Fibroblast of pulmonary artery (primary cell): ENCODE results near the gene AUTS2.

Experiments
- DNase-seq: peaks from one replicate; pipeline ENCODE4 v3.0.0-alpha.2; 2010; ENCODE audit warnings: low read depth
- H3K4me3 ChIP-seq: replicated peaks from 2 replicates; pipeline ENCODE4 v1.5.1; 2011; ENCODE audit warnings: low read depth, mild to moderate bottlenecking, control low read depth, low read length, moderate library complexity
- TF ChIP-seq, protein P1 (sequence below): IDR thresholded peaks from 2 replicates; pipeline ENCODE4 v1.5.1; 2011; ENCODE audit warnings: mild to moderate bottlenecking, control low read depth, low read length, inconsistent platforms; ENCODE audit errors: missing control alignments

AUTS2 gene

GRCh38 chr7:69801729-69802682, 203.7 kb downstream of the AUTS2 start:
- TF ChIP-seq, protein P1, sequence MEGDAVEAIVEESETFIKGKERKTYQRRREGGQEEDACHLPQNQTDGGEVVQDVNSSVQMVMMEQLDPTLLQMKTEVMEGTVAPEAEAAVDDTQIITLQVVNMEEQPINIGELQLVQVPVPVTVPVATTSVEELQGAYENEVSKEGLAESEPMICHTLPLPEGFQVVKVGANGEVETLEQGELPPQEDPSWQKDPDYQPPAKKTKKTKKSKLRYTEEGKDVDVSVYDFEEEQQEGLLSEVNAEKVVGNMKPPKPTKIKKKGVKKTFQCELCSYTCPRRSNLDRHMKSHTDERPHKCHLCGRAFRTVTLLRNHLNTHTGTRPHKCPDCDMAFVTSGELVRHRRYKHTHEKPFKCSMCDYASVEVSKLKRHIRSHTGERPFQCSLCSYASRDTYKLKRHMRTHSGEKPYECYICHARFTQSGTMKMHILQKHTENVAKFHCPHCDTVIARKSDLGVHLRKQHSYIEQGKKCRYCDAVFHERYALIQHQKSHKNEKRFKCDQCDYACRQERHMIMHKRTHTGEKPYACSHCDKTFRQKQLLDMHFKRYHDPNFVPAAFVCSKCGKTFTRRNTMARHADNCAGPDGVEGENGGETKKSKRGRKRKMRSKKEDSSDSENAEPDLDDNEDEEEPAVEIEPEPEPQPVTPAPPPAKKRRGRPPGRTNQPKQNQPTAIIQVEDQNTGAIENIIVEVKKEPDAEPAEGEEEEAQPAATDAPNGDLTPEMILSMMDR: no peak
- no peak for DNase-seq
- no peak overlapping the region for H3K4me3 ChIP-seq

- no peak for DNase-seq
- no peak overlapping the region for H3K4me3 ChIP-seq
- TF ChIP-seq, protein P1: no peak
Measured at GRCh38 chr7:69803699-69804516, 205.6 kb downstream of the AUTS2 start.

DNA sequence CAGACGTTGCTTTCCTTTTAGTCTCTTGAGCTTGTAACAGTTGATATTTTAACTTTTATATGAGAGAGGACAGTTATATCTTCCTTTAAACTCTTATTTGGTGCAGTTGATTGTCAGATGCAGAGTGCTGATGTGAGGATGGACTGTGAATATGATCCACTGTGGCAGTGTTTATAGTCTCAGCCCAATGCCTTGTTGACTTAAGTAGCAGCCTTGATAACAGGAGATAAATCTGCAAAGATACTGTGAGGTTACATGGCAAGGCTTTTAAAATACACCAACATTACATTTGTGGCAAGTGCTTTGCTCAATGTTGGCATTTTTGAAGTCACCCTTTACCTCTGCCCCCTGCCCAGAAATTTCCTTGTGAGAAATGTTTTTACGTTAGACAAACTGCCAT, 206.7 kb downstream of the AUTS2 start:
- TF ChIP-seq, protein P1: no peak
- H3K4me3 ChIP-seq: no peak overlapping the region
- no peak for DNase-seq

DNA sequence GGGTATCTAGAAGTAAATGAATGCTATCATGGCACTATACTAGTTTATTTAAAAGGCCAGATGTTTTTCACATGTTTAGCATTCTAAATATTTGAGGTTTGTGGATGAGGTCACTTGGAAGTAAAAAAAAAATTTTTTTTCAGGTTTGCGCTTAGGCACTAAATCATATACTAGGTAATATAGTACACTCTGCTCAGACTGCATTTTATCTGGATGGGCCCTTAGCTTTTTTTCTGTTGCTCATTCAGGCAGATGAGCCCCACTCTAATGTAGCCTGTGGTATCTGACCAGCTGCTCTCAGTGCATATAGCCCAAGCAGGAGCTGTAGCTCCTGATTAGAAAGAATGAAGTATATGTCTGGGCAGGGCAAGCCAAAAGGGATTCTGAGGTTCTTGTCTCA, 210.1 kb downstream of the AUTS2 start:
- no peak overlapping the region for H3K4me3 ChIP-seq
- no peak for DNase-seq
- TF ChIP-seq, protein P1: no peak

- no peak for DNase-seq
Measured at GRCh38 chr7:69811476-69812308, 213.4 kb downstream of the AUTS2 start.

DNA sequence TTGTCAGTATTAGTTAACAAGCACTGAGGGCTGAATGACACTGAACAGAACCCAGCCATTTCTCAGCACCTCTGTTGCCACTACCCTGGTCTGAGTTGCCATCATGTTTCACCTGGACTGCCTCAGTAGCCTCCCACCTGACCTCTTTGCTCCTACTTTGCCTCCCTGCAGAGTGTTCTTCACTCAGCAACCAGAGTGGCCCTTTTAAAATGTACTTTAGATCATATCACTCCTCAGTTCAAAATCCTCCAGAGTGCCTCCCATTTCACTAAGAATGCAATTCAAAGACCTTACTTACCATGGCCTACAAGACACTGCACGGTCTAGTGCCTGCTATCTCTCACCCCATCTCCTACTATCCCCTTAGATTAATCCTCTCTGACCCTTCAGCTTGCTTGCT, 214.5 kb downstream of the AUTS2 start:
- no peak overlapping the region for H3K4me3 ChIP-seq
- DNase-seq: no peak
- TF ChIP-seq, protein P1: no peak

More at GRCh38 chr7:69811476-69812308, 213.4 kb downstream of the AUTS2 start:
- TF ChIP-seq, protein P1: no peak
- H3K4me3 ChIP-seq: no peak overlapping the region
